GM12872 (cell line): Measurements from ENCODE around the gene TIFAB.

Experiments
- CTCF ChIP-seq: IDR thresholded peaks from 3 replicates; pipeline ENCODE4 v1.5.1; 2011; ENCODE audit warnings: low read depth, mild to moderate bottlenecking, low read length, moderate library complexity; ENCODE audit not compliant: insufficient read depth

The TIFAB gene

GRCh38 chr5:135480511-135480910 is 28.4 kb upstream of the TIFAB start:
- TF ChIP-seq CTCF, result no peak

DNA sequence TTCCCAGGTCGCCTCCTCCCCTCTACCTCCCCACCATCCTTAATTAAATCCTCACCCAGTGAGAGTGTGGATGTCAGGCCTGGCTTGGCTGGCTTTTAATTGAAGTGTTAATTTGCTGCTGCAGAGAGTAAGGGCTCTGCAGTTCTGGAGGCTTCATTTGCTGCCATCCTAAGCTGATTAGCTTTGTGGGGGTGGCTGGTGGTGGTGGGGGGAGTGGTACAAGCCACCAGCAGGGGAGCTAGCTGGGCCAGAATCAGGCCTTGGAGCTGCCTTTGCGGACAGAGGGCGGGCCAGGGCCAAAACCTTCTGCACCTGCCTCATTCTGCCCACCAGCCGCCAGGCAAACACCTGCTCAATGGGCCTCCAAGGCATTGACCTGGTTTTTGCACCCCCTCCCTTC is 26.8 kb upstream of the TIFAB start:
- no peak for TF ChIP-seq CTCF

GRCh38 chr5:135477613-135478066 is 25.5 kb upstream of the TIFAB start:
- no peak for TF ChIP-seq CTCF

GRCh38 chr5:135476615-135477581 is 24.7 kb upstream of the TIFAB start:
- TF ChIP-seq CTCF, result no peak

GRCh38 chr5:135473956-135474670 is 22.0 kb upstream of the TIFAB start:
- no peak for TF ChIP-seq CTCF

DNA sequence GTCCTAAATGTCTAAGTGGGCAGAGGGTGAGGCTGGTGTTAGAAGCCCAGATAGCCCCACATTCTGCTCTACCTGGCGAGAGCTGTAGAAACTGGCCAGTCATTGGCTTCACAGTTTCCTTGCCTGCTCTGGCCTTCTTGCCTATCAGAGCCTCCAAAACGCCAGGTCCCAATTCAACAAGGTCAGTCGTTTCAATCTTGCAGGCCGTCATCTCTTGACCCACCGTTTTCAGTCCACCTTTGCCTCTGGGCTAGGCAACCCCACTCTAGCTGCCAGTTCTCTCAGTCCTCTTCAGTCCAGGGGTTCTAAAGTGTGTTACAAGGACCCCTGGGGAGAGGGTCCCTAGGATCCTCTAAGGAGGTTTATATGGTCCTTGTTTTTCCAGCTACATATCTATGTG is 20.0 kb upstream of the TIFAB start:
- TF ChIP-seq CTCF, result no peak

GRCh38 chr5:135471726-135472125 is 19.6 kb upstream of the TIFAB start:
- no peak for TF ChIP-seq CTCF
